Suppressor macrophage (primary cell): ENCODE results near the gene OR6C75.
"Not testable (repeated sequence)": the region's sequence is repeated elsewhere in the genome, so short reads cannot be mapped to it uniquely, and the experiment has no call there.

Experiments
- DNase-seq, 4 experiments: peaks; one replicate each; pipeline ENCODE4 v3.0.0-alpha.2; 2020 to 2022
- total RNA-seq, 17 experiments: gene quantifications; one replicate each; lab custom pipeline; 2026; ENCODE audit warnings: mixed read lengths in 6 of 17, inconsistent platforms in 3 of 17; lab: John Stamatoyannopoulos, UW

Gene OR6C75
- 0 to 1.2 (median 0) reads per million in 17 experiments for total RNA-seq

DNA sequence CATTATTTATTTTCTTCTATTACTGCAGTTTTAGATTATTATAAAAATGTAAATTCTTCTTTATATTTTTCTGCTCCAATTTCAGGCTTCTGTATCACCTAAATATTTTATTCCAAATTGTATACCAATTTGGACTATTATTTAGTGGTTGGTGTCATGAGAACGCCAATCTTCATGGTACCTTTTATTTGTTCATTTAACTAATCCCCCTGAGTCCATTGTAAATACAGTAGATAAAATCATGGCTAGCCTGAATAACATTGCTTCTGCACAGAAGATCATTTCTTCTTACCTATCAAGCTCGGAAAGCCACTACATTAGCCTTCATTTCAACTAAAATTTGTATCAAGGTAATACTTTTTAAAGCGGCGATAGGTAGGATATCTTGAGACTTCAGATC, at the start of gene OR6C75:
Gene OR6C75 (plus strand): TSS at position 301 of the 400 bp plus-strand sequence. CDS start 2,136 bp downstream, outside the sequence.
- no peak for DNase-seq

DNA sequence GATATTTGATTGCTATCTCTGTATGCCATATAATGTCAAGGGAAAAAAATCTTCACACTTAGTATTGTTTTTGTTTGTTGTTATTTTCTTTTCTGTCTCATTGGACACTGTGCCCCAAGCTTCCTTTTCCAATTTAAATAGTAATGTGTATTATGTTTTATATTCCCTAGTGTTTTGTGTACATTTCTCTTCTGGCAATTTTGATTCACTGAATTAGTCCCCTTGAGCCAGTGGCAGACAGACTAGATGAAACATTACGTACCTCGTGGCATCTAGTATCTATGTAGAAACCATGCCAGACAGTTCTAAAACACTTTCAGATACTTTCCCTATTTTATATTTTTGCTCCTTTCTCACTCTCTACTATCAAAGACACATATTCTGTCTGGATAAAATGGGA, 48.7 kb upstream of the OR6C75 start, which contains the start of gene OR6C1:
Gene OR6C1 (plus strand): TSS at position 301 of the 400 bp plus-strand sequence. CDS start 6,257 bp downstream, outside the sequence.
- DNase-seq: no peak

DNA sequence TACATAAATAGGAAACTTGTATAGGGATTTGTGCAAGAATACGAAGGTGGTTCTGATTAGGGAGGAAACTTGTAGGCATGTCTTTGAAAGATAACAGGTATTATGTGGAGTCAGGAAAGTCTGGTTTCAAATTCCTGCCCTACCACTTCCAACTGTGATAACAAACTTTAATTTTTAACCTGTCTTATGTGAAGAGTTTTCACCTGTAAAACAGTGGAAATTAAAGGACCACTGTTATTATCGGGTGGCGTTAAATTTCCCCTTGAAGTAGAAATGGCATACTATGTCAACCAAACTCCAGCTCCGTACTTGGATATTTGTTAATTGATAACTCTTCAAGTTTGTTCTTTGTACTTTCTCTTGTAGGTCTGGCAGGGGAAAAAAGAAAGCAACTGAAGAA, 42.6 kb upstream of the OR6C75 start:
- DNase-seq: no peak

DNA sequence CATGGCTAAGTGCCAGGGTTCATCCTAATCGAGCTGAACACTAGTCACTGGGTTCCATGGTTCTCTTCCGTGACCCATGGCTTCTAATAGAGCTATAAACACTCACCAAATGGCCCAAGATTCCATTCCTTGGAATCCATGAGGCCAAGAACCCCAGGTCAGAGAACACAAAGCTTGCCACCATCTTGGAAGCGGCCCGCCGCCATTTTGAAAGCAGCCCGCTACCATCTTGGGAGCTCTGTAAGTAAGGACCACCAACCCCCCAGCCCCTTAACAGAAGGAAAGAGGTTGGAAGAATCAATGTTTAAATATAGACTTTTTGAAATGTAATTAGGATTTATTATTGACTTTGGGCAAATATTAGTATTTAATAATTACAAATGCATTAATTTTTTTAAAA, 37.0 kb upstream of the OR6C75 start:
- DNase-seq: not testable (repeated sequence)

DNA sequence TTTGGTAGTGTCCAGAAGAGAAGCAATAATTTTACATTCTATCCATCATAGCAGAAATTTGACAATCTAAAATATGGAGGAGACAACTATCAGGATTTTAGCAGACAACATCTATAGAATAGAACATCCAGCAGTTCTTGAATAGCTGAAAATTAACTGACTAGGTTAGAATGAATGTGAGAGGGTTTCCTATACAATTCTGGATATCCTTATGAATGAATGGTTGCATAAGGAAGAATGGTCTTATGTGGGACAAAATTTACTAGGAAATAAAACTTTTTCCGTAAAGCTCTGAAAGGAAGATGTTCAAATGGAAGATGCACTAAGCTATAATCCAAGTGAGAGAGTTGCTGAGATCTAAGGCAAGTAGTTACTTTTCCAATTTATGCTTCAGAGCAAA, 32.3 kb upstream of the OR6C75 start, which contains the start of gene OR6C3:
Gene OR6C3 (plus strand): TSS at position 301 of the 400 bp plus-strand sequence. CDS start 955 bp downstream, outside the sequence.
- DNase-seq: no peak

DNA sequence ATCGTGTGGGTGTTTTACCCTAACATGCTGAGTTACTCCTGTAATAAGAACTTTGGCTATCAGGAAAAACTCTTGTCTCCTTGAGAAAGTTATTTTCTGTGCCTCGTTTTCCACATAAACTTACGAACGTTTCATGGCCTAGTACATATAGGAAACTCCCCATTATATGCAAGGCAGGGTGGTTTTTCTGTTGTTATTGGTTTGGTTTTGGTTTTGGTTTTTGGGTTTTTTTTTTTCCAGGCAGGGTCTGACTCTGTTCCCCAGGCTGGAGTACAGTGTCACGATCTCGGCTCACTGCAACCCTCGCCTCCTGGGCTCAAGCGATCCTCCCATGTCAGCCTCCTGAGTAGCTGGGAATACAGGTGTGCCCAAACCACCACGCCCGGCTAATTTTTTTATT, 26.8 kb upstream of the OR6C75 start:
- no peak for DNase-seq

DNA sequence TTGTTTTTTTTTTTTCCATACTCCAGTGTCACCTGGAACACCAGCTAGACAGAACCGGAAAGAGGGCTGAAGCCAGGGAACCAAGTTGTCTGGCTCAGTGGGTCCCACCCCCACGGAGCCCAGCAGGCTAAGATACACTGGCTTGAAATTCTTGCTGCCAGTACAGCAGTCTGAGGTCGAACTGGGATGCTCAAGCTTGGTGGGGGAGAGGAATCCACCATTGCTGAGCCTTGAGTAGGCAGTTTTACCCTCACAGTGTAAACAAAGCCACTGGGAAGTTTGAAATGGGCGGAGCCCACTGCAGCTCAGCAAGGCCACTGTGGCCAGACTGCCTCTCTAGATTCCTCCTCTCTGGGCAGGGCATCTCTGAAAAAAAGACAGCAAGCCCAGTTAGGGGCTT, 7.4 kb upstream of the OR6C75 start:
- not testable (repeated sequence) for DNase-seq

DNA sequence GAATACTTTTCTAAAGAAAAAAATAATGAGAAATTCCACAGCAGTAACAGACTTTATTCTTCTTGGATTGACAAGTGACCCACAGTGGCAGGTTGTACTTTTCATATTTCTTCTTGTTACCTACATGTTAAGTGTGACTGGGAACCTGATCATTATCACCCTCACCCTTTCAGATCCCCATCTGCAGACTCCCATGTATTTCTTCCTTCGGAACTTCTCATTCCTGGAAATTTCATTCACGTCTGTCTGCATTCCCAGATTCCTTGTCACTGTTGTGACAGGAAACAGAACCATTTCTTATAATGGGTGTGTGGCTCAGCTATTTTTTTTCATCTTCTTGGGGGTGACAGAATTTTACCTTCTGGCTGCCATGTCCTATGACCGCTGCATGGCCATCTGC, 2.3 kb downstream of the OR6C75 start:
- DNase-seq: no peak

DNA sequence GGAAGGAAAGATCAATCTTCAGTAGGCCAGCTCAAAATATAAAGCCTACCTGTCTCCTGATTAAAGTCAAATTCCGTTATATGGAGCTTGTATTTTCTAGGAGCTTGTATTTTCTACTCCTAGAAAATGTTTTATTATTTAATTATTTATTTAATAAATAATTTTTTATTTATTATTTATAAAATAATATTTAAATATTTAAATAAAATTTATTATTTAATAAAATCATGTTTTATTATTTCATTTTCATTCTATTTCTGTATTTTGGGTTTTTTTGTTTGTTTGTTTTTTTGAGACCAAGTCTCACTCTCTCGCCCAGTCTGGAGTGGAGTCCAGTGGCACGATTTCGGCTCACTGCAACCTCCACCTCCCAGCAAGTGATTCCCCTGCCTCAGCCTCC, 9.7 kb downstream of the OR6C75 start:
- no peak for DNase-seq

DNA sequence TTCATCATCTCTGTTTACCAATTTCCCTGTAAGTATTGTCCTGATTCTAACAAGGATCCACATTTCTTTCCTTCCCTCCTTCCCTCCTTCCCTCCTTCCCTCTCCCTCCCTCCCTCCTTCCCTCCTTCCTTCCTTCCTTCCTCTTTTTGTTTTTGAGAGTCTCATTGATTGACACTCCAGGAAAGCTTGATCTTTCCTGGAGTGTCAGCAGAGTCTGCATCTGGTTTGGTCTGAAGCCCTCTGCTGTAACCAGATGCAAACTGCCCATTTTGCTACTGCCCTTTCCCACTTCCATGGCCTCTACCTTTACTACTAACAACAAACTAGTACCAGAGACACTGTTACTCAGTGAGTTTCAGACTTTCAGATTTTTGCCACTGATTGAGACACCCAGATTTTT, 23.1 kb downstream of the OR6C75 start:
- no peak for DNase-seq

DNA sequence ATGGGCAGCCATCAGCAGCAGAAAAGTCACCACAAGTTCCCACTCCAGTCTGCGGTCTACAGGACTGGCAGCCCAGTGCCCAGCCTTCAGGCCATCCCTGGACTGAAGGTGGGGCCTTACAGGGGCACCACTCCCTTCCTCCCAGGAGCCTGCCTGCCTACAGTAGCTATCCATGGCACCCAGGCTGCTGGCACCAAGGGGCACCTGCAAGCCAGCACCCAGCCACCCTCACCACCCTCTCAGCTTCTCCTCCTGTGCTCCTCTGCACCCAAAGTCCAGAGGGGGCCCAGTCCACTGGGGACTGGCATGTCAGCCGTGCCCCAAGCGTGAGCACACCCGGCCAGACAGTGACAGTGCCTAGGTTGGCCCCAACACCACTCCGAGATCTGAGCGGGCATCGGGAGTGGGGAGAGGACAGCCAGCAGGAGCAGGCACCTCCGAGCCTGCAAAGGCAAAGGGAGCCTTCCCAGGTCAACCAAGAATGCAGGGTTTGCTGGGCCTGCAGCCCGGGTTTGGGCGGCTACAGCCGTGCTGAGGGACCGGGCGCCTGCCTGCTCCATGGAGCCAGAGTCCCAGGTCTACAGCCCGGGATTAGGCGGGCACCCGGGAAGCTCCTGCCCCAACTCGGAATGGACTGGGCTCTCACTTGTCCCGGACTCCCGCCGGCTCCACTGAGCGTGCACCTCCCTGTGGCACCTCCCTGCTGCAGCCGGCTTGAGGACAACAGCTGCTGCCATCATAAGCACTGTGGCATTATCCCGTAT, 29.4 kb downstream of the OR6C75 start:
- DNase-seq: no peak

DNA sequence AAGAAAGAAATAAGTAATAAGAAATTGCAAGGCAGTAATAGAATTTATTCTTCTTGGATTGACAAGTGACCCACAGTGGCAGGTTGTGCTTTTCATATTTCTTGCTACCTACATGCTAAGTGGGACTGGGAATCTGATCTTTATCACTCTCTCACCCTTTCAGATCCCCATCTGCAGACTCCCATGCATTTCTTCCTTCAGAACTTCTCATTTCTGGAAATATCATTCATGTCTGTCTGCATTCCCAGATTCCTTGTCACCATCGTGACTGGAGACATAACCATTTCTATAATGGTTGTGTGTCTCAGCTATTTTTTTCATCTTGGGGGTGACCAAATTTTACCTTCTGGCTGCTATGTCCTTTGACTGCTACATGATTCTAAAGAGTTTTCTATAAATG, 33.6 kb downstream of the OR6C75 start:
- no peak for DNase-seq

DNA sequence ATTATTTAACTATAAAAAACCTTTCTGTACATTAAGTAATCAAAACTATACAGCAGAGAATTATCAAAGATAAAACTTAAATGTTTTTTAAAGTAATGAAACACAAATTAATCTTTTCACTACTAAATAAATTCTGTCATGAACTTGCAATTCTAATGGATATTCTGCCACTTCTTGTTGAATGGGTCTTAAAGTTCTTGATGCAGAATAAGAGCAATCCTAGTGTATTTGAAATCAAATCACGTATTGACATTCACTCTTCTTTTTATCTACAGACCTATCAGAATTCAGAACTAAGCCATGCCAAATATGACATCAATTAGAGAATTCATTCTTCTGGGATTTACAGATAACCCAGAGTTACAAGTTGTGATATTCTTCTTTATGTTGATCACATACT, 37.5 kb downstream of the OR6C75 start, which contains the start of gene OR6C65:
Gene OR6C65 (plus strand): TSS at position 301 of the 400 bp plus-strand sequence. CDS start 0 bp downstream, at position 301.
- no peak for DNase-seq

DNA sequence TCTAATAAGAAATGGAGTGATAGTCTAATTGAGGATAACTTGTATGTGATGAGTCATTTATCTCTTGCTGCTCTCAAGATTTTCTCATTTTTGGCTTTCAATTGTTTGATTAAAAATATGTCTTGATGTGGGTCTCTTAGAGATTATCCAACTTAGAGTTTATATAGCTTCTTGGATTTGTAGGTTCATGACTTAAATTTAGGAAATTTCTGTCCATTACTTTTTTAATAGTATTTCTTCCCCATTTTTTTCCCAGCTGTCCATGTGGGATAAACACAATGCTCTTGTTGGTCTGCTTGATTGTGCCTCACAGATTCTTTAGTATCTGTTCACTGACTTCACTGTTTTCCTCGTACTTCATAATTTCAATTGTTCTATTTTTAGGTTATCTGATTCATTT, 45.1 kb downstream of the OR6C75 start:
- DNase-seq: no peak

DNA sequence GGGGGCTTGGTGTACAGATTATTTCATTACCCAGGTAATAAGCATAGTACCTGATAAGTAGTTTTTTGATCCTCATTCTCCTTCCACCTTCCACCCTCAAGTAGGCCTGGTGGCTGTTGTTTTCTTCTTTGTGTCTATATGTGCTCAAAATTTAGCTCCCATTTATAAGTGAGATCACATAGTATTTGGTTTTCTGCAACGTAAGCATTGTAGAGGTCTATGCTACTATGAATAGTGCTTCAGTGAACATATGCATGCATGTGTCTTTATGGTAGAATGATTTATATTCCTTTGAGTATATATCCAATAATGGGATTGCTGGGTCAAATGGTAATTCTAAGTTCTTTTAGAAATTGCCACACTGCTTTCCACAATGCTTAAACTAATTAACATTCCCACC, 46.4 kb downstream of the OR6C75 start:
- not testable (repeated sequence) for DNase-seq

DNA sequence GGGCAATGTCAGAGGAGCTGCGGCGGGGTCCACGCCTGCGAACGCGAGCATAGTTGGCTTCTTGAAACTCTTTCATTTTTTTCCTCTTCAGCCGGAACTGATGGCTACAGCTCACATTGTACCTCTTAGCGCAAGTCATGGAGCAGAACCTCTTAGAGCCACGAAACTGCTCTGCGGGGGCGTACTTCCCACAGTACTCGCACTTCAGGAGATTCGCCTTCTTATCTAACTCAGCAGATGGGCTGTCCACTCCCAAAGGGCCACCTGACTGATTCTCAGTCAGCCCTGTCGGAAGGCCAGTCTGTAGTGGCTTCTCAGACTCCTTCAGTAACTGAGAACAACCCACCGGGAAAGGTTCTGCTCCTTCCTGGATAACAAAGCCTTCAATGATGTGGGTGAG, 49.4 kb downstream of the OR6C75 start:
- DNase-seq: not testable (repeated sequence)

DNA sequence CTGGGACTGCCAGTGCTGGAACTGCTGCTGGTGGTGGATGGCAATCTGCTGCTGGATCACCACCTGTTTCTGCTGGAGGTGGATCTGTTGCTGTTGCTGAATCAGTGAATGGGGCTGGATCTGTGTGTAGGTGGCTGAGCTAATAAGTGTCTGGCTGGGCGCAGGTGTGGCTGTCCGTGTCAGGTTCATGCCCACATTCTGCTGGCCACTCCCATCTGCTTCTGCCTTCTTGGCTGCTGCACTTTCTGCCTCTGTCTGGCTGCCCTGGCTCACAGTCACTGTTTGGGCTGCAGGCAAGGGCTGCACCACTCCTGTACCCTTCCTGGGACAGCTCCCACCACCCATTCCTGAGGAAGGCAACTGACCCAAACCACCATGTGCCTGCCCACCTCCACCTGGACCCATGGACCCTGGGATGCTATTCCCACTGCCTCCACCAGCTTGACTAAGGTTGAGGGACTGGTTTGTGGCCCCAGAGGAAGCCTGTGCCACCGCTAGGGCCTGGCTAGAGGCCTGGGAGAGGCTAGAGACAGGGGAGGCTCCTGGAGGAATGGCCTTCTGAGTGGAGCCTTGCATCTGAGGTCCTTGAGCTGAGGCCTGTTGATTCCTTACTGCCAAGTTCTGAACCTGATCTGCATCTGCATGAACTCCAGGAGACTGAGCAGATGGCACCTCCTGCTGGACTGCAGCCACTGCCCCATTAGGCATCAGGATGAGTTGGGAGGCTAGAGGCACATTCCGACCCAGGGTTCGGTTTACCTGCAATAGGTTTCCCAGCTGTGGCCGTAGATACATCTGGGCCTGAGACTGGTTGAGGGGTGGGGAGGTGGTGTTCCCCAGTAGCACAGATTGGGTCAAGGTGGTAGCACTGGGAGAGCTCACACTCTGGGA, 51.0 kb downstream of the OR6C75 start:
- not testable (repeated sequence) for DNase-seq

DNA sequence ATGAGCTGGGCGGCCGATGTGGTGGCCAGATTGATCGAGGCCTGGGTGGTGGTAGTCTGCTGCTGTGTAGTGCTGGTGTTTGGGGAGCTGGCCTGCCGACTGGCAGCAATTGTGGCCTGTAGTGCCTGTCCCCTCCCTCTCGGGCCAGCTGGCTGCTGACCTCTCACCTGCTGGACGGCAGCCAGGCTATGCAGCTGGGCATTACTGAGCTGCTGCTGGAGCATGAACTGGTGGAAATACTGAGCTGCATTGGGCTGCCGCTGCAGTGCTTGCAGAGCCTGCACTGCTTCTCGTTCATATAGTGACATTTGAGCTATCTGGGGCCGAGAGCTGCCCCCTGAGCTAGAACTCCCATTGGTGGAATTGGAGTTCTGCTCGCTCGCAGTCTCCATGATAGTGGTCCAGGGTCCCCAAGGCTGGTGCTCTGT, 51.6 kb downstream of the OR6C75 start:
- DNase-seq: not testable (repeated sequence)

DNA sequence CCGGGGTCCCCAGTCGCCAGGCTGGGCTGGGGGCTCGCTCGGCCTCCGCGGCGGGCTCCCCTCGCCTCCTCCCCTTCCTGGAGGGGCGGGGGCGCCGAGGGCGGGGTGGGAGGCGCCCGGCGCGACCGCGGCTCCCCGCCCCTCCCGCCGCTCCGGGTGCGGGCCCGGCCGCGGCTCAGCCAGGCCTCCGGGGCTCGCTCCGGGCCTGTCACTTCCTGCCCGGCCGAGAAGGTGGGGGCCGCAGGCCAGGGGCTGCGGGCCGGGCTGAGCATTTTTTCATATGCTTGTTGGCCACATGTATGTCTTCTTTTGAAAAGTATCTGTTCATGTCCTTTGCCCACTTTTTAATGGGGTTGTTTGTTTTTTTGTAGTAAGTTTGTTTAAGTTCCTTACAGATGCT, 52.1 kb downstream of the OR6C75 start:
- DNase-seq: not testable (repeated sequence)

DNA sequence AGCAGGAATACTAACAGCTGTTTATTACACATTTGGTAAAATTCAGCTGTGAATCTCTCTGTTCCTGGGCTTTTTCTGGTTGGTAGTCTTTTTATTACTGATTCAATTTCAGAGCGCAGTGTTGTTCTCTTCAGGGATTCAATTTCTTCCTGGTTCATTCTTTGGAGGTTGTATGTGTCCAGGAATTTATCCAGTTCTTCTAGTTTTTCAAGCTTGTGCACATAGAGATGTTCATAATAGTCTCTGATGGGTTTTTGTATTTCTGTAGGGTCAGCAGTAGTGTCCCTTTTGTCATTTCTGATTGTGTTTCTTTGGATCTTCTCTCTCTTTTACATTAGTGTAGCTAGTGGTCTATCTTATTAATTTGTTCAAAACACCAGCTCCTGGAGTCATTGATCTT, 54.2 kb downstream of the OR6C75 start:
- no peak for DNase-seq
